Choroid plexus epithelial cell (primary cell): ENCODE data around the gene SLC25A26.

Experiments used
- DNase-seq: peaks from one replicate; pipeline ENCODE4 v3.0.0-alpha.2; 2010; ENCODE audit warnings: low read depth
- H3K4me3 ChIP-seq: 2 replicates; pipeline ENCODE4 v1.5.1; 2011; ENCODE audit warnings: low read depth, mild to moderate bottlenecking, control low read depth, low read length, moderate library complexity
- CTCF ChIP-seq: conservative IDR thresholded peaks from 2 replicates; pipeline ENCODE4 v1.5.1; 2011; ENCODE audit warnings: low read depth, mild to moderate bottlenecking, control low read depth, inconsistent platforms, low read length, moderate library complexity

The SLC25A26 gene

GRCh38 chr3:66203275-66203674 lies 17.5 kb upstream of the SLC25A26 start:
- DNase-seq = no peak
- no peak for TF ChIP-seq CTCF
- H3K4me3 ChIP-seq = no peak overlapping the region

GRCh38 chr3:66206806-66207205 lies 14.0 kb upstream of the SLC25A26 start:
- TF ChIP-seq CTCF = no peak
- H3K4me3 ChIP-seq = no peak overlapping the region
- no peak for DNase-seq

- no peak overlapping the region for H3K4me3 ChIP-seq
- TF ChIP-seq CTCF = no peak
- DNase-seq = no peak
Observed at GRCh38 chr3:66208189-66208588, 12.6 kb upstream of the SLC25A26 start.

- no peak for DNase-seq
- TF ChIP-seq CTCF = no peak
Observed at GRCh38 chr3:66210687-66211295, 10.0 kb upstream of the SLC25A26 start.

GRCh38 chr3:66211779-66212178 lies 9.0 kb upstream of the SLC25A26 start:
- TF ChIP-seq CTCF = no peak

More at GRCh38 chr3:66210687-66211295, 10.0 kb upstream of the SLC25A26 start:
- no peak overlapping the region for H3K4me3 ChIP-seq

GRCh38 chr3:66215106-66215505 lies 5.7 kb upstream of the SLC25A26 start:
- no peak for DNase-seq
- H3K4me3 ChIP-seq = no peak overlapping the region
- TF ChIP-seq CTCF = no peak

More at GRCh38 chr3:66211779-66212178, 9.0 kb upstream of the SLC25A26 start:
- no peak overlapping the region for H3K4me3 ChIP-seq
- no peak for DNase-seq

- no peak for TF ChIP-seq CTCF
- H3K4me3 ChIP-seq = peak overlapping the region; percentile 87
- DNase-seq = no peak
Observed at GRCh38 chr3:66220066-66220465, 735 bp upstream of the SLC25A26 start.
